Adipocyte (in vitro differentiated cells): ENCODE measurements around the gene LRRC59.
"Not testable (repeated sequence)": the region's sequence is repeated elsewhere in the genome, so short reads cannot be mapped to it uniquely, and the experiment has no call there.

Source experiments
- DNase-seq: peaks from one replicate; pipeline ENCODE4 v3.0.0-alpha.2; 2015; ENCODE audit warnings: low read depth
- H3K27me3 ChIP-seq: replicated peaks from 2 replicates; pipeline ENCODE4 v1.7.0; 2013; ENCODE audit warnings: mild to moderate bottlenecking, low read length, moderate library complexity; ENCODE audit not compliant: control insufficient read depth, insufficient read depth
- H3K36me3 ChIP-seq: 2 replicates; pipeline ENCODE4 v1.7.0; 2013; ENCODE audit warnings: low read length, mild to moderate bottlenecking, moderate library complexity; ENCODE audit not compliant: control insufficient read depth, insufficient read depth, severe bottlenecking
- H3K4me1 ChIP-seq: 2 replicates; pipeline ENCODE4 v1.7.0; 2013; ENCODE audit warnings: mild to moderate bottlenecking, low read length, moderate library complexity; ENCODE audit not compliant: control insufficient read depth, insufficient read depth
- H3K4me3 ChIP-seq: 2 replicates; pipeline ENCODE4 v1.7.0; 2013; ENCODE audit warnings: mild to moderate bottlenecking, low read length, moderate library complexity
- H3K9ac ChIP-seq: 2 replicates; pipeline ENCODE4 v1.7.0; 2013; ENCODE audit warnings: mild to moderate bottlenecking, low read length, moderate library complexity
- H3K9me3 ChIP-seq: 2 replicates; pipeline ENCODE4 v1.7.0; 2013; ENCODE audit warnings: mild to moderate bottlenecking, low read length, moderate library complexity; ENCODE audit not compliant: control insufficient read depth

Gene LRRC59

DNA sequence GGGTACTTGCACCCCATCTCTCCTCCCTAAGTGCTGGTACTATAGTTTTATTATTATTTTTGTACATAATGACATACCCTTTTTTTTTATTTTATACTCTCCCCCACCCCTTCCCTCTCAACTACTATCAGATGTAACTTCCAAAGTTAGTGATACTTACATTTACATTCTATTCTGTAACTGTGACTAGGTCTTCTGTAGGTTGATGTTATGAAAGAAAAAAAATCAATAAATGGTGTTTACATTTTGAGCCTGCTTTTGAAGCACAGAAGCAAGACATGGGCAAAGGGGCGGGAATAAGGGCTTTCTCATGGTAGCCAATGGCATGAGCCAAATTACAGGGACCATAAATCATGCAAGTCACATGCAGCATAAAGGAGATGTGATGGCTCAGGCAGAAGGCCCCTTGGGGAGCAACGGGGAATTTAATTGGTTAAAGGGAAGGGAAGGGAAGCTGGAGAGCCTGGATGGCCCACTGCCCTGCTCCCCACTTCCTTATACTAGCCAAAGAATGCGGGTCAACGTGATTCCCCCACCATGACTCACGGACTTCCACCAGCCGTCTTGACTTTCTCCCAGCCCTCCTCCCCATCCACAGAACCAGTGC, 26.3 kb upstream of the LRRC59 start:
- peak; percentile 41 for DNase-seq
- peaks cover 68% of the 10 kb centered on the region for H3K4me1 ChIP-seq
- H3K9ac ChIP-seq = no peak overlapping the region
- no peaks in the 10 kb centered on the region for H3K27me3 ChIP-seq
- H3K4me3 ChIP-seq = no peak overlapping the region
- H3K9me3 ChIP-seq = no peaks in the 10 kb centered on the region
- peaks cover 3% of the 10 kb centered on the region for H3K36me3 ChIP-seq

- no peaks in the 10 kb centered on the region for H3K27me3 ChIP-seq
- H3K36me3 ChIP-seq = peaks cover under 1% of the 10 kb centered on the region
- no peaks in the 10 kb centered on the region for H3K9me3 ChIP-seq
- no peak overlapping the region for H3K4me3 ChIP-seq
- no peak for DNase-seq
- peaks cover 63% of the 10 kb centered on the region for H3K4me1 ChIP-seq
- no peak overlapping the region for H3K9ac ChIP-seq
Observed at GRCh38 chr17:50422738-50423137, 25.4 kb upstream of the LRRC59 start.

DNA sequence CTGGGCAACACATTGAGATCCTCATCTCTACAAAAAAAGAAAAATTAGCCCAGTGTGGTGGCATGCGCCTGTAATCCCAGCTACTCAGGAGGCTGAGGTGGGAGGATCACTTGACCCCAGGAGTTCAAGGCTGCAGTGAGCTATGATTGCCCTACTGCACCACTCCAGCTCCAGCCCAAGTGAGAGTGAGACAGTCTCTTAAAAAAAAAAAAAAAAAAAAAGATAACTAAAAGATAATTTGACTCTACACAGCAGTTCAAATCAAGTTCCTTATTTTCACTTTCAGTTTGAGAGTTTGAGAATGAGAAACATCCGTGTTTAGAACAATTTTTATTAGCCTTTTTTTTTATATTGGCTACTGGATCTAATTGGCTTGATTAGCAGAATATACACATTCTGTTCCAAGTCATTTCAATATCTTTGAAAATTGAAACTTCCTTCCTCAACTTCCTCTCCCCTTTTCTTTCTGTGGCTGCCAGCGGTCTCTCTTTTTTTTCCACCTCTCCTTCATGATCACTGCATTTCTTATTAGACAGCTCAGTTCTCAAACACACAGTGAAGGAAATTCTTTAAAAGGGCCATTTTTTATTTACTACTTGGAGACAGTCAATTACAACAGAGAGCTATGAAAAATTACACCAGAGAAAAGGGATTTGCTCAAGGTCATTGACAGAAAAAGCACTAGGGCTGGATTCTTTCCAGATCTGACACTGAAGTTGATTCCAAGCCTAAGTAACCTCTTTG, 24.2 kb upstream of the LRRC59 start:
- Histone ChIP-seq H3K27me3 (no peaks in the 10 kb centered on the region), H3K9ac (peak overlapping the region; percentile 57), H3K4me3 (peak overlapping the region; percentile 80), H3K9me3 (no peaks in the 10 kb centered on the region), H3K36me3 (no peaks in the 10 kb centered on the region), H3K4me1 (peaks cover 52% of the 10 kb centered on the region)
- DNase-seq = peak; percentile 27

- peak overlapping the region; percentile 7 for H3K9ac ChIP-seq
- peaks cover 50% of the 10 kb centered on the region for H3K4me1 ChIP-seq
- DNase-seq = peak; percentile 36
- no peaks in the 10 kb centered on the region for H3K36me3 ChIP-seq
- H3K9me3 ChIP-seq = no peaks in the 10 kb centered on the region
- H3K4me3 ChIP-seq = peak overlapping the region; percentile 80
- no peaks in the 10 kb centered on the region for H3K27me3 ChIP-seq
Observed at GRCh38 chr17:50420419-50421112, 23.2 kb upstream of the LRRC59 start.

DNA sequence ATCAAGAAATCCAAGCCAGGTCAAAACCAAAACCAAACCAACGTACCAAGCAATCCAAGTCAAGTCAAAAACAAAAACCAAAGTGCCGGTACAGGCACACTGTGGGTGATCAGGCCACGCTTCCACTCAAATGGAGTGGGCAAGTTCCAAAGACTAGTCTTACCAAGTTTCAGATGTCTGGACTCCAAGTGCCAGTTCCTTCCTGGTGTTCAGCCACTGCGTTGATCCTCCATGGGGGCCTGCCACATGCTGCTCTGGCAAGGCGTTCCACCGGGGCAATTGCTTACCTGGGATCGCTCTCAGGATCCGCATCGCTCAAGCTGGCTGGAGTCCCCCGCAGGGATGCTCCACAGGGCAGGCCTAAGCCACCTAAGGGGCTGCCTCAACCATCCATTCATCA, 22.3 kb upstream of the LRRC59 start:
- not testable (repeated sequence) for DNase-seq, H3K36me3 ChIP-seq, H3K9me3 ChIP-seq, H3K27me3 ChIP-seq, H3K9ac ChIP-seq, H3K4me3 ChIP-seq
- peaks cover 40% of the 10 kb centered on the region for H3K4me1 ChIP-seq

DNA sequence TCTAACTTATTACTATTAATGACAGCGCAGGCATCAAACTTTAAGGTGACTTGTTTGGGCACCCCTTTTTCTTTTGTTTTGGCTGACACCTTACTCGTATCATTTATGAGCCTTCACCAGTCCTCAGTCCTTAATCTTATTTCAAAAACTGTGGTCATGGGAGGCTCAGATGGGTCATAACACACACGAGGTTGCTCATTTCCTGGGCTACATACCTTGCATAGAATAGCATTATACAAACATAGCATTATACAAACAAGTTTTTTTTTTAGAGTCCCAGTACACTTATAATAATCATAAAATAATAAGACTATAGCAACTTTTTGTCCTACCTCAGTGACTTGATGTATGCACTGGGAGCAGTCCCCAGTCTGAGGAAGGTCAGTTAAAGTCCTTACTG, 17.5 kb upstream of the LRRC59 start:
- no peak overlapping the region for H3K9ac ChIP-seq
- H3K9me3 ChIP-seq = no peaks in the 10 kb centered on the region
- peaks cover under 1% of the 10 kb centered on the region for H3K4me1 ChIP-seq
- no peak for DNase-seq
- H3K4me3 ChIP-seq = no peak overlapping the region
- H3K27me3 ChIP-seq = no peaks in the 10 kb centered on the region
- H3K36me3 ChIP-seq = no peaks in the 10 kb centered on the region

- no peaks in the 10 kb centered on the region for H3K27me3 ChIP-seq
- no peaks in the 10 kb centered on the region for H3K36me3 ChIP-seq
- DNase-seq = no peak
- no peak overlapping the region for H3K9ac ChIP-seq
- H3K4me1 ChIP-seq = no peaks in the 10 kb centered on the region
- no peaks in the 10 kb centered on the region for H3K9me3 ChIP-seq
- no peak overlapping the region for H3K4me3 ChIP-seq
Observed at GRCh38 chr17:50412188-50412732, 14.9 kb upstream of the LRRC59 start.

GRCh38 chr17:50407921-50408320, 10.6 kb upstream of the LRRC59 start:
- H3K36me3 ChIP-seq = no peaks in the 10 kb centered on the region
- peaks cover 18% of the 10 kb centered on the region for H3K27me3 ChIP-seq
- no peak for DNase-seq
- H3K4me1 ChIP-seq = peaks cover 2% of the 10 kb centered on the region
- H3K4me3 ChIP-seq = no peak overlapping the region
- H3K9me3 ChIP-seq = no peaks in the 10 kb centered on the region
- no peak overlapping the region for H3K9ac ChIP-seq

GRCh38 chr17:50406578-50406977, 9.3 kb upstream of the LRRC59 start:
- no peak overlapping the region for H3K9ac ChIP-seq
- peaks cover 18% of the 10 kb centered on the region for H3K27me3 ChIP-seq
- DNase-seq = no peak
- H3K36me3 ChIP-seq = no peaks in the 10 kb centered on the region
- H3K9me3 ChIP-seq = no peaks in the 10 kb centered on the region
- no peak overlapping the region for H3K4me3 ChIP-seq
- peaks cover 2% of the 10 kb centered on the region for H3K4me1 ChIP-seq

DNA sequence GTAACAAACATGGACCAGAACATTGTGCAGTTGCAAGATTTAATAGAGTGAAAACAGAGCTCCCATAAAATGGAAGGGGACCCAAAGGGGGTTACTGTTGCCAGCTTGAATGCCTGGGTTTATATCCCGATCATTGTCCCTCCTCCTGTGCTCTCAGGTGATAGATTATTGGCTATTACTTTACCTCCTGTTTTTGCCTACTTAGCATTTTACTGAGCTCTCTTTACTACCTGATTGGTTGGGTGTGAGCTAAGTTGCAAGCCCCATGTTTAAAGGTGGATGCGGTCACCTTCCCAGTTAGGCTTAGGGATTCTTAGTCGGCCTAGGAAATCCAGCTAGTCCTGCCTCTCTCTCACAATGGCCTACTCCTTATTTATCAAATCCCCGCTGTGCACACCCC, 8.0 kb upstream of the LRRC59 start:
- peaks cover 18% of the 10 kb centered on the region for H3K27me3 ChIP-seq
- H3K4me1 ChIP-seq, H3K9ac ChIP-seq, H3K4me3 ChIP-seq, DNase-seq, H3K9me3 ChIP-seq, H3K36me3 ChIP-seq: not testable (repeated sequence)

DNA sequence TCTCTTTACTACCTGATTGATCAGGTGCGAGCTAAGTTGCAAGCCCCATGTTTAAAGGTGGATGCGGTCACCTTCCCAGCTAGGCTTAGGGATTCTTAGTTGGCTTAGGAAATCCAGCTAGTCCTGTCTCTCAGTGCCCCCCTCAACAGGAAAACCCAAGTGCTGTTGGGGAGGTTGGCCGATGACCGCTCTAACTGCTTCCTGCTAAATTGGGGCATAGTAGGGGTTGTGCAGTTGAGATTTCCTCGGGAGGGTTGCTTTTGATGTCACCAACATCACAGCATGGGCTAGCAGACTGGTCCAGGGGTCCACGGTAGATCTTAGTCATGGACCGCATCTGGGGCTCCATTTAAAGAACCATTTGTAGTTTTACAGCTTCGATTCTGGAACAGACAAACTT, 2.3 kb upstream of the LRRC59 start:
- H3K4me3 ChIP-seq, DNase-seq, H3K9ac ChIP-seq, H3K27me3 ChIP-seq, H3K9me3 ChIP-seq, H3K36me3 ChIP-seq: not testable (repeated sequence)
- peaks cover 22% of the 10 kb centered on the region for H3K4me1 ChIP-seq
